ENCODE results near the gene SND1.

The SND1 gene

GRCh38 chr7:127889677-127890076, 237.7 kb downstream of the SND1 start:
- no peak for TF ChIP-seq ZNF565 (CRISPR knock-in tag; conservative IDR thresholded peaks at IDR 0.05; ENCODE audit: low read depth)
- peak; percentile 58; the same call in 1 of the 2 replicates for TF ChIP-seq ZNF8 (CRISPR knock-in tag; IDR thresholded peaks at IDR 0.05)
- ATAC-seq, result no peak

GRCh38 chr7:127890726-127891125, 238.7 kb downstream of the SND1 start:
- TF ChIP-seq ISL1 (CRISPR knock-in tag; IDR thresholded peaks at IDR 0.05) (no peak), BACH2 (CRISPR knock-in tag; IDR thresholded peaks at IDR 0.05; ENCODE audit: borderline replicate concordance) (no peak), POU6F1 (CRISPR knock-in tag; IDR thresholded peaks at IDR 0.05; ENCODE audit: borderline replicate concordance, low read depth) (no peak), OSR1 (CRISPR knock-in tag; IDR thresholded peaks at IDR 0.05) (no peak), ZFP30 (CRISPR knock-in tag; IDR thresholded peaks at IDR 0.05) (no peak), ZNF8 (CRISPR knock-in tag; IDR thresholded peaks at IDR 0.05) (no peak), RARB (CRISPR knock-in tag; IDR thresholded peaks at IDR 0.05) (no peak), GLIS3 (CRISPR knock-in tag; IDR thresholded peaks at IDR 0.05) (no peak), PATZ1 (CRISPR knock-in tag; IDR thresholded peaks at IDR 0.05; ENCODE audit: borderline replicate concordance) (no peak), CSRNP3 (CRISPR knock-in tag; IDR thresholded peaks at IDR 0.05) (no peak), SNAI2 (CRISPR knock-in tag; IDR thresholded peaks at IDR 0.05) (no peak)
- no peak for ATAC-seq

GRCh38 chr7:127891144-127891543, 239.2 kb downstream of the SND1 start:
- ATAC-seq, result no peak
- TF ChIP-seq CSDC2 (CRISPR knock-in tag; IDR thresholded peaks at IDR 0.05), result no peak
- TF ChIP-seq TCF4 (CRISPR knock-in tag; IDR thresholded peaks at IDR 0.05; ENCODE audit: borderline replicate concordance), result no peak
- TF ChIP-seq ARNTL (CRISPR knock-in tag; IDR thresholded peaks at IDR 0.05; ENCODE audit: borderline replicate concordance, low read depth), result no peak
- no peak for TF ChIP-seq TSHZ2 (CRISPR knock-in tag; IDR thresholded peaks at IDR 0.05)
- TF ChIP-seq ISL1 (CRISPR knock-in tag; IDR thresholded peaks at IDR 0.05), result no peak
- no peak for TF ChIP-seq ZFP30 (CRISPR knock-in tag; IDR thresholded peaks at IDR 0.05)
- no peak for TF ChIP-seq ZNF70 (CRISPR knock-in tag; IDR thresholded peaks at IDR 0.05)
- no peak for TF ChIP-seq POU6F1 (CRISPR knock-in tag; IDR thresholded peaks at IDR 0.05; ENCODE audit: borderline replicate concordance, low read depth)
- no peak for TF ChIP-seq BACH2 (CRISPR knock-in tag; IDR thresholded peaks at IDR 0.05; ENCODE audit: borderline replicate concordance)
- no peak for TF ChIP-seq ZNF8 (CRISPR knock-in tag; IDR thresholded peaks at IDR 0.05)
- TF ChIP-seq ZFP3 (CRISPR knock-in tag; IDR thresholded peaks at IDR 0.05), result no peak
- no peak for TF ChIP-seq GLIS3 (CRISPR knock-in tag; IDR thresholded peaks at IDR 0.05)
- TF ChIP-seq CSRNP3 (CRISPR knock-in tag; IDR thresholded peaks at IDR 0.05), result no peak
- no peak for TF ChIP-seq PATZ1 (CRISPR knock-in tag; IDR thresholded peaks at IDR 0.05; ENCODE audit: borderline replicate concordance)
- TF ChIP-seq PPARA (CRISPR knock-in tag; IDR thresholded peaks at IDR 0.05; ENCODE audit: borderline replicate concordance), result no peak
- no peak for TF ChIP-seq OSR1 (CRISPR knock-in tag; IDR thresholded peaks at IDR 0.05)
- no peak for TF ChIP-seq RARB (CRISPR knock-in tag; IDR thresholded peaks at IDR 0.05)
